Stomach (tissue), 9 donors: ENCODE data around the gene TSFM. TPM values are rescaled to one million over a fixed set of nuclear protein-coding genes. Genes with fewer than 3 reads are reported as not detected.

Experiments used
- DNase-seq, 2 donors: peaks; one replicate each; pipeline versions ENCODE4 v3.0.0 to v3.0.0-alpha.2; 2013 to 2019
- H3K27ac ChIP-seq, 5 donors: fragments of 200-600 bp in 4 of 5; sonication (generic) in 4 of 5; one replicate each; pipeline ENCODE4 v1.5.1; 2013 to 2019; ENCODE audit warnings: mild to moderate bottlenecking in 1 of 5, moderate library complexity in 1 of 5
- H3K27me3 ChIP-seq, 3 donors: fragments of 200-600 bp; sonication (generic); one replicate each; pipeline ENCODE4 v1.5.1; 2017 to 2019; ENCODE audit warnings: mixed run types in 1 of 3
- H3K36me3 ChIP-seq, 4 donors: fragments of 200-600 bp; sonication (generic); 1 replicate in 3 of 4; 2 replicates in 1 of 4; pipeline ENCODE4 v1.5.1; 2016 to 2019
- H3K4me1 ChIP-seq, 4 donors: fragments of 200-600 bp; sonication (generic); one replicate each; pipeline ENCODE4 v1.5.1; 2016 to 2019
- H3K4me3 ChIP-seq, 4 donors: fragments of 200-600 bp; sonication (generic) in 3 of 4; one replicate each; pipeline ENCODE4 v1.5.1; 2016 to 2019; ENCODE audit warnings: mild to moderate bottlenecking in 1 of 4
- H3K9me3 ChIP-seq, 4 donors: fragments of 200-600 bp; sonication (generic); one replicate each; pipeline ENCODE4 v1.5.1; 2016 to 2019
- EP300 ChIP-seq: sonication (generic); formaldehyde crosslinking; IDR thresholded peaks from one replicate; pipeline ENCODE4 v1.6.1; 2017; ENCODE audit warnings: antibody characterized with exemption
- POLR2A ChIP-seq, 4 donors: fragments of 450-650 bp; IDR thresholded peaks; one replicate each; pipeline ENCODE4 v1.6.1; 2016; ENCODE audit warnings: antibody characterized with exemption in 4 of 4, control low read depth in 2 of 4, mild to moderate bottlenecking in 1 of 4, moderate library complexity in 1 of 4
- POLR2AphosphoS5 ChIP-seq, 3 donors: sonication (generic); formaldehyde crosslinking; IDR thresholded peaks; one replicate each; pipeline ENCODE4 v1.6.1; 2016; ENCODE audit warnings: antibody characterized with exemption in 3 of 3
- WGBS, 5 donors: extraction: QIAGEN DNeasy Blood & Tissue Kit in 3 of 5; methylation state at CpG; one replicate each; pipeline versions ENCODE4 v1.1.5 to v1.1.7; 2013 to 2018; 5-methylcytosine and 5-hydroxymethylcytosine counted together
- intact Hi-C: fragments of 100-400 bp; cut with DNase I; formaldehyde crosslinking; loops from one replicate; pipeline ENCODE4 v1.15.1; 2023; ENCODE audit warnings: low total_unique reads
- polyA plus RNA-seq, 3 donors: library from polyadenylated mRNA; stranded (reverse); fragments of 200-250 nt; gene quantifications; one replicate each; pipeline ENCODE4 v1.2.3, GENCODE V29; 2013
- total RNA-seq, 5 donors: library from RNA; depleted of rRNA; stranded (reverse); fragments of >200 nt; gene quantifications; one replicate each; pipeline versions ENCODE4 v1.1.0 to v1.2.3, GENCODE V29; 2014 to 2016
- TF ChIP-seq, protein P1 (sequence below), 7 experiments: fragments of 450-650 bp in 4 of 7; fragments of 200-600 bp in 3 of 7; sonication (generic) in 3 of 7; IDR thresholded peaks; one replicate each; pipeline ENCODE4 v1.5.1; 2016 to 2019; ENCODE audit warnings: antibody characterized with exemption in 7 of 7, control low read depth in 2 of 7, mild to moderate bottlenecking in 1 of 7
- donor health status: healthy with polysubstance abuse.
- donor health status: Bipolar disorder and iron deficiency.
- donor health status: healthy.

Gene TSFM
- total and polyA plus RNA-seq, 8 donors, result 2.3 to 39.3 (median 13.5) TPM

DNA sequence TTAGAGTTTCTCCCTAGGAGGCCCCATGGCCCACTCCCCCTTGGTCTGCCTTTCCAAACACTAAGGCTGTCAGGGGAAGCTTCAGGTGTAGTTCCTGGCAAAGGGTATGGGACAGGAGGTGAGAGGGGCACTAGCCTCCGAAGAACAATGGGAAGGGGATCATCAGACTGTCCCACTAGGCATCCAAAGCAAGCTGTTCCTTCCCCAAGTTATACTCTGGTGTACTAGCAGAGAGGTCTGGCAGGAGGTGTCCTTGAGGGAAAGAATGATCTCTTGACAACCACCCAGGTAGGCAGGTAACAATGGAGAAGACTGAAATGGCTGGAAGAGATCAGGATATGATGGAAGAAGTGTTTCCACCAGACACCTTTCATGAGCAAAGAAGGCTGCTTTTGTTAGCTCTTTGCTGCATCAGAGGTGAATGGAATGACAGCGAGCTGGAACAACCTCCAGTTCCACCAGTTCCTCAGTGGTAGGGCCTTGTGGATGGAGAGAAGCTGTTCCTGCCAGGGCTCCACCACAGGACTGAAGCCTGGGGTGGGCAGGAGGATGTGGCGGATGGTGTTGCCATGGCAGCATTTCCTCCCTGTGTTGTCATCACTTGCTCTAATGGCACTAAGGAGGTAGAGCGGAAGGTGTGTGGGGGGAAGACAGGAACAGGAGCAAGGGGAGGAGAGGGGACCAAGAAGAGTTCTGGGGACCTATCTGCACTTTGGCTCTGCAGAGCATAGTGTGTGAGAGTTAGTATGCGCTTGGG lies 41.8 kb upstream of the TSFM start:
- DNase-seq, result peak in 1 of 2 donors; percentile 78
- intact Hi-C loops, result no loop called here
- H3K9me3 ChIP-seq, result no peaks in the 10 kb centered on the region
- 50 to 70% (median 56%) methylated on average over 5 of the region's 5 CpGs for WGBS, 5 donors
- no peaks in the 10 kb centered on the region for H3K36me3 ChIP-seq
- TF ChIP-seq EP300 (no peak), POLR2A (IDR thresholded peaks at IDR 0.05) (no peak), POLR2AphosphoS5 (IDR thresholded peaks at IDR 0.05) (no peak)
- TF ChIP-seq, protein P1, sequence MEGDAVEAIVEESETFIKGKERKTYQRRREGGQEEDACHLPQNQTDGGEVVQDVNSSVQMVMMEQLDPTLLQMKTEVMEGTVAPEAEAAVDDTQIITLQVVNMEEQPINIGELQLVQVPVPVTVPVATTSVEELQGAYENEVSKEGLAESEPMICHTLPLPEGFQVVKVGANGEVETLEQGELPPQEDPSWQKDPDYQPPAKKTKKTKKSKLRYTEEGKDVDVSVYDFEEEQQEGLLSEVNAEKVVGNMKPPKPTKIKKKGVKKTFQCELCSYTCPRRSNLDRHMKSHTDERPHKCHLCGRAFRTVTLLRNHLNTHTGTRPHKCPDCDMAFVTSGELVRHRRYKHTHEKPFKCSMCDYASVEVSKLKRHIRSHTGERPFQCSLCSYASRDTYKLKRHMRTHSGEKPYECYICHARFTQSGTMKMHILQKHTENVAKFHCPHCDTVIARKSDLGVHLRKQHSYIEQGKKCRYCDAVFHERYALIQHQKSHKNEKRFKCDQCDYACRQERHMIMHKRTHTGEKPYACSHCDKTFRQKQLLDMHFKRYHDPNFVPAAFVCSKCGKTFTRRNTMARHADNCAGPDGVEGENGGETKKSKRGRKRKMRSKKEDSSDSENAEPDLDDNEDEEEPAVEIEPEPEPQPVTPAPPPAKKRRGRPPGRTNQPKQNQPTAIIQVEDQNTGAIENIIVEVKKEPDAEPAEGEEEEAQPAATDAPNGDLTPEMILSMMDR (IDR thresholded peaks at IDR 0.05), result no peak
- peaks cover 16 to 77% (median 47%) of the 10 kb centered on the region in 3 donors for H3K27me3 ChIP-seq
- H3K4me3 ChIP-seq, result peak overlapping the region in 3 of 4 donors; percentile 33 to 41 (median 40)
- H3K4me1 ChIP-seq, result peaks cover 42 to 65% (median 47%) of the 10 kb centered on the region in 4 donors
- peak overlapping the region in 1 of 5 donors; percentile 71 for H3K27ac ChIP-seq

DNA sequence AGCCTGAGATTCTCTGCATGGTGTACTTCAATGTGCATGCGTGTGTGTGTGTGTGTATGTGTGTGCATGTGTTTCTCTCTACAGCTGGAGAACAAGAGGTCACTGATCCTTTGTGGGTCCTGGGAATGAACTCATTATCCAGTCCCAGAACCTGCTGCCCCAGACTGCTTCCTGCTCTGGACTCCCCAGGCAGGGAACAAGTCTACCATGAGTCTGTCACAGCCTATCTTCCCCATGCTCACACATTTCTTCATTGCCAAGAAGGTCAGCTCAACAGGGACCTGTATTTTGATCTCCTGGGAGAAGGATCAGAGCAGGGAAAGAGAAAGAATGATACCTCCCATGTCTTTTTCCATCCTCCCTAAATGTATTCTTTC lies 41.2 kb upstream of the TSFM start:
- DNase-seq, result no peak
- Histone ChIP-seq H3K4me3 (peak overlapping the region; percentile 11 to 41 (median 36)), H3K9me3 (no peaks in the 10 kb centered on the region), H3K27ac (peak overlapping the region in 4 of 5 donors; percentile 0 to 71 (median 29)), H3K4me1 (peaks cover 36 to 64% (median 47%) of the 10 kb centered on the region in 4 donors), H3K36me3 (peaks cover 0 to 3% (median 1%) of the 10 kb centered on the region in 4 donors), H3K27me3 (peaks cover 15 to 71% (median 42%) of the 10 kb centered on the region in 3 donors)
- intact Hi-C loops, result no loop called here
- WGBS, 5 donors, result 56 to 81% (median 69%) methylated on average over 1 of the region's 1 CpG
- TF ChIP-seq POLR2A (IDR thresholded peaks at IDR 0.05) (no peak), POLR2AphosphoS5 (IDR thresholded peaks at IDR 0.05) (no peak), EP300 (no peak)
- TF ChIP-seq, protein P1 (IDR thresholded peaks at IDR 0.05), result no peak

DNA sequence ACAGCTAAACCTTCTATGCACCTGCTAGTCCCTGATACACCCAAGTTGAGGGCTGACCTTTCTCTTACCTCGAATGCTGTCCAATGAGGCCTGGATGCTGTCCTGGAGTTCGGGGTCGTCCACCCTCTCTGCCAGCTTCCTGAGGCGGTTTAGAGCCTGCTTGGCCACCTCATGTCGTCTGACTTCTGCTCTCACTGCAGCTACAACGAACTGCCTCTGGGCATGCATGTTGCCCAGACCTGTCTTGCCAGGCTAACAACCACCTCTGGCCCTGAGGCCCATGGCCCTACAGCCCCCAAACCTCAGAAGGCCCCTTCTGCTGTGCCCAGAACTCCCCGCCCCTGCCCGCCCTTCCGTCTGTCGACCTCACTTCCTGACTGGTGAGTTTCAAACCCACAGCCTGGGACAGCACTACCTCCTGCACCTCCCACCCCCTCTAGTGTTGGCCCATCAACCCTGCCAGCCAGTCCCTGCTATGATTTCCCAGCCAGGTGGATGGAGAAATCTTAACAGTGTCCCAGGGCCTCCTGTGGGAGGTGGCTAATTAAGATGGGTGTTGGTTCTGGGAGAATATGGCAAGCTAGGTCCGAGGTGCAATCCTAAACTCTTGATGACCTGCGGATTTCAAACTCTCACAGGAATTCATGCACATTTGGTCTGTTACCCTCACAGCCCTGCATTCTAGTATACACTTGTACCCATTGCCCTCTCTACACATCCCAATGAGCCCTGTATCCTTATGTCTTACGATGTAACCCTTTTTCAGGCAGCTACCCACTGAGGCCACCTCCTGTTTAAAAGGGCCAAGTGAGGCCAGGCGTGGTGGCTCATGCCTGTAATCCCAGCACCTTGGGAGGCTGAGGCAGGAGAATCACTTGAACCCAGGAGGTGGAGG lies 40.5 kb upstream of the TSFM start:
- peak overlapping the region in 4 of 5 donors; percentile 10 to 71 (median 29) for H3K27ac ChIP-seq
- intact Hi-C loops, result no loop called here
- peak overlapping the region; percentile 11 to 41 (median 36) for H3K4me3 ChIP-seq
- H3K36me3 ChIP-seq, result peaks cover 4 to 10% (median 8%) of the 10 kb centered on the region in 4 donors
- 39 to 57% (median 45%) methylated on average over 14 of the region's 14 CpGs for WGBS, 5 donors
- peaks cover 8 to 64% (median 35%) of the 10 kb centered on the region in 3 donors for H3K27me3 ChIP-seq
- no peaks in the 10 kb centered on the region for H3K9me3 ChIP-seq
- H3K4me1 ChIP-seq, result peaks cover 33 to 57% (median 41%) of the 10 kb centered on the region in 4 donors
- DNase-seq, result peak; percentile 50 to 67
- no peak for TF ChIP-seq POLR2AphosphoS5 (IDR thresholded peaks at IDR 0.05)
- TF ChIP-seq EP300, result no peak

DNA sequence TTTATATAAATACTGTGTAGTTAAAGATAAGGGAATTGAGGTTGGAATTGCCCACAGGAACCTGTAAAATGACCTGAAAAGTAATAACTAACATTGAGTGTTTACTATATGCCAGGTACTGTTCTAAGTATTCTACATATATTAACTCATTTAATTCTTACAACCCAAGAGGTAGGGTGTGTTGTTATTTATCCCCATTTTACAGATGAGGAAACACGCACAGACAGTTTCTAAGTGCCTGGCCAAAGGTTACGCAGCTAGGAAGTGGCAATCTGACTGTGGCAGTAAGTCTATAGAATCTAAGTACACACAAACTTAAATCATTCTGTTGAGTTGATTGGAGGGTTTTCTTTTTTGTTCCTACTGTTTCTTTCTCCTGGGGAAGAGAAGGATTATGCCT lies 38.8 kb upstream of the TSFM start:
- Histone ChIP-seq H3K4me3 (no peak overlapping the region), H3K27me3 (peaks cover 0 to 47% (median 18%) of the 10 kb centered on the region in 3 donors), H3K9me3 (no peaks in the 10 kb centered on the region), H3K4me1 (peaks cover 16 to 41% (median 24%) of the 10 kb centered on the region in 4 donors), H3K36me3 (peaks cover 20 to 27% (median 25%) of the 10 kb centered on the region in 4 donors), H3K27ac (peak overlapping the region in 2 of 5 donors; percentile 95 to 97)
- DNase-seq, result no peak
- WGBS, 5 donors, result 80 to 96% (median 91%) methylated on average over 2 of the region's 2 CpGs
- intact Hi-C loops, result no loop called here
- TF ChIP-seq POLR2A (IDR thresholded peaks at IDR 0.05), result no peak
- TF ChIP-seq POLR2AphosphoS5 (IDR thresholded peaks at IDR 0.05), result no peak
- TF ChIP-seq, protein P1 (IDR thresholded peaks at IDR 0.05), result no peak
- no peak for TF ChIP-seq EP300
